Activated B cell treated with CpG ODN at 0.5 μM for 24 hours (primary cell): Measurements from ENCODE around the gene CLASP1. TPM values are rescaled to one million over a fixed set of nuclear protein-coding genes. Genes with fewer than 3 reads are reported as not detected.

Experiments used
- ATAC-seq: fragments of 200-7000 bp; cut with Tn5 transposase; one replicate; pipeline ENCODE4 v1.10.0; 2021; ENCODE audit warnings: low read depth, mild to moderate bottlenecking, moderate library complexity
- CTCF ChIA-PET: fragments of 350-600 bp; sonication (Branson Sonifier 250); formaldehyde crosslinking; loops from one replicate; lab custom pipeline; 2021; ENCODE audit warnings: antibody characterized with exemption; lab: Charles Lee
- POLR2A ChIA-PET: fragments of 350-600 bp; sonication (Branson Sonifier 250); formaldehyde crosslinking; loops from one replicate; lab custom pipeline; 2021; ENCODE audit warnings: antibody characterized with exemption; lab: Charles Lee
- DNase-seq: peaks from one replicate; pipeline ENCODE4 v3.0.0; 2022
- H3K27ac Mint-ChIP-seq: one replicate; pipeline ENCODE4 v1.8.0; 2020; ENCODE audit warnings: mixed read lengths
- H3K27me3 Mint-ChIP-seq: one replicate; pipeline ENCODE4 v1.8.0; 2021; ENCODE audit warnings: mixed read lengths
- H3K36me3 Mint-ChIP-seq: one replicate; pipeline ENCODE4 v1.8.0; 2021; ENCODE audit warnings: low read depth, mixed read lengths
- H3K4me1 Mint-ChIP-seq: one replicate; pipeline ENCODE4 v1.8.0; 2021; ENCODE audit warnings: mixed read lengths
- H3K4me3 Mint-ChIP-seq: one replicate; pipeline ENCODE4 v1.8.0; 2020; ENCODE audit warnings: mild to moderate bottlenecking, mixed read lengths
- H3K9me3 Mint-ChIP-seq: one replicate; pipeline ENCODE4 v1.8.0; 2020; ENCODE audit warnings: mixed read lengths
- CTCF ChIP-seq: fragments of 200-600 bp; IDR thresholded peaks from one replicate; pipeline ENCODE4 v1.8.0; 2022; ENCODE audit warnings: antibody characterized with exemption, mild to moderate bottlenecking
- intact Hi-C: fragments of 100-400 bp; cut with micrococcal nuclease; formaldehyde crosslinking; loops from one replicate; pipeline ENCODE4 v1.15.1; 2024
- total RNA-seq: library from RNA; stranded (reverse); gene quantifications from 2 replicates; pipeline ENCODE4 v1.2.3, GENCODE V29; 2022

Gene CLASP1
- total RNA-seq, 1 donor from 2014 or later: 65.0 TPM

GRCh38 chr2:121489911-121490583 lies 159.2 kb downstream of the CLASP1 start:
- DNase-seq (no peak), ATAC-seq (no peak)
- ChIA-PET CTCF (no interaction called here), POLR2A (no interaction called here)
- H3K27me3 Mint-ChIP-seq: no peaks in the 10 kb centered on the region
- H3K9me3 Mint-ChIP-seq: no peaks in the 10 kb centered on the region
- no peak for TF ChIP-seq CTCF
- intact Hi-C loops: no loop called here
- H3K4me1 Mint-ChIP-seq: peaks cover 27% of the 10 kb centered on the region
- no peak overlapping the region for H3K4me3 Mint-ChIP-seq
- H3K36me3 Mint-ChIP-seq: peaks cover 28% of the 10 kb centered on the region
- no peak overlapping the region for H3K27ac Mint-ChIP-seq

GRCh38 chr2:121489284-121489683 lies 160.0 kb downstream of the CLASP1 start:
- CTCF ChIA-PET: no interaction called here
- POLR2A ChIA-PET: no interaction called here
- no peak overlapping the region for H3K27ac Mint-ChIP-seq
- H3K36me3 Mint-ChIP-seq: peaks cover 33% of the 10 kb centered on the region
- intact Hi-C loops: no loop called here
- no peak for TF ChIP-seq CTCF
- no peaks in the 10 kb centered on the region for H3K9me3 Mint-ChIP-seq
- DNase-seq (no peak), ATAC-seq (no peak)
- H3K27me3 Mint-ChIP-seq: no peaks in the 10 kb centered on the region
- peaks cover 32% of the 10 kb centered on the region for H3K4me1 Mint-ChIP-seq
- no peak overlapping the region for H3K4me3 Mint-ChIP-seq

- intact Hi-C loops: no loop called here
- ATAC-seq (no peak), DNase-seq (no peak)
- ChIA-PET CTCF (no interaction called here), POLR2A (interaction anchor here (0.5 kb wide), 1 partner anchor 216 kb away, joined by 3 read pairs; no protein-coding TSS in a partner anchor)
- H3K4me3 Mint-ChIP-seq: no peak overlapping the region
- no peak for TF ChIP-seq CTCF
- no peaks in the 10 kb centered on the region for H3K9me3 Mint-ChIP-seq
- H3K27me3 Mint-ChIP-seq: no peaks in the 10 kb centered on the region
- peaks cover 19% of the 10 kb centered on the region for H3K4me1 Mint-ChIP-seq
- H3K36me3 Mint-ChIP-seq: peaks cover 30% of the 10 kb centered on the region
- no peak overlapping the region for H3K27ac Mint-ChIP-seq
Measured at GRCh38 chr2:121486191-121486790, 163.0 kb downstream of the CLASP1 start.

- H3K4me1 Mint-ChIP-seq: peaks cover 16% of the 10 kb centered on the region
- ChIA-PET POLR2A (no interaction called here), CTCF (no interaction called here)
- H3K27me3 Mint-ChIP-seq: no peaks in the 10 kb centered on the region
- no peak for TF ChIP-seq CTCF
- H3K4me3 Mint-ChIP-seq: no peak overlapping the region
- intact Hi-C loops: no loop called here
- H3K9me3 Mint-ChIP-seq: no peaks in the 10 kb centered on the region
- DNase-seq (no peak), ATAC-seq (no peak)
- H3K36me3 Mint-ChIP-seq: peaks cover 38% of the 10 kb centered on the region
- no peak overlapping the region for H3K27ac Mint-ChIP-seq
Measured at GRCh38 chr2:121485039-121485438, 164.2 kb downstream of the CLASP1 start.

- no peak for TF ChIP-seq CTCF
- peaks cover 41% of the 10 kb centered on the region for H3K36me3 Mint-ChIP-seq
- H3K27me3 Mint-ChIP-seq: no peaks in the 10 kb centered on the region
- H3K4me3 Mint-ChIP-seq: no peak overlapping the region
- intact Hi-C loops: no loop called here
- H3K27ac Mint-ChIP-seq: no peak overlapping the region
- ATAC-seq (no peak), DNase-seq (no peak)
- H3K9me3 Mint-ChIP-seq: no peaks in the 10 kb centered on the region
- ChIA-PET POLR2A (no interaction called here), CTCF (no interaction called here)
- H3K4me1 Mint-ChIP-seq: peaks cover 10% of the 10 kb centered on the region
Measured at GRCh38 chr2:121483846-121484245, 165.4 kb downstream of the CLASP1 start.
